T47D (cell line): ENCODE measurements around the gene C1QB.
A peak's percentile ranks its signal among the peaks of the same experiment; 100 is the strongest.

Source experiments
- DNase-seq, 2 experiments: peaks; one replicate each; pipeline versions ENCODE4 v3.0.0 to v3.0.0-alpha.2; 2011 to 2012; ENCODE audit warnings: low read depth in 1 of 2, low spot score in 1 of 2
- JUND ChIP-seq: IDR thresholded peaks from 2 replicates; pipeline ENCODE4 v1.6.1; 2012; ENCODE audit warnings: low read depth
- in situ Hi-C: cut with HindIII; loops from 2 replicates; pipeline ENCODE4 v1.10.0; 2016; ENCODE audit warnings: low sequenced_read_pairs, low pct_unique_long_range_greater_than_20kb

The C1QB gene

DNA sequence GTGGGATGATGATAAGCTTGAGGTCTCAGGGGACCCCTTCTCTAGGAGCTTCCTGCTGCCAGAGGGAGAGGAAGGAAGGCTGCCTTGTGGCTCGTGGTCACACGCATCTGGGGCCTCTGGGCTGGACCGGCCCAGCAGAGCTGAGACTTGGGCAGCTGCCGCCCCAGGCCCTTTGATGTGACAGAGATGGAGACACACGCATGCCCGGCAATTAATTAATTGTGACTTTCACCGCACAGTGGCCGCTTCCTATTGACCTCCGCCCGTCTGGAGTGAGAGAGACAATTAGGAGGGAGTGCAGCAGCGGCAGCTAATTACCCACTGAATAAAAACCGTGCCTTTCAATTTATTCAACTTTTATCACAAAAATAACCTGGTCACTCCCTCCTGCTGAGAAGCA lies 33.2 kb upstream of the C1QB start:
- no peak for DNase-seq
- TF ChIP-seq JUND = no peak
- in situ Hi-C loops = no loop called here

GRCh38 chr1:22621761-22622160 lies 31.3 kb upstream of the C1QB start:
- no peak for TF ChIP-seq JUND
- in situ Hi-C loops = no loop called here
- DNase-seq = no peak

- in situ Hi-C loops = no loop called here
- peak in 1 of 2 experiments; percentile 50 for DNase-seq
- TF ChIP-seq JUND = no peak
Measured at GRCh38 chr1:22625262-22625925, 27.6 kb upstream of the C1QB start.

- in situ Hi-C loops = no loop called here
- no peak for TF ChIP-seq JUND
- no peak for DNase-seq
Measured at GRCh38 chr1:22626237-22627157, 26.5 kb upstream of the C1QB start.

DNA sequence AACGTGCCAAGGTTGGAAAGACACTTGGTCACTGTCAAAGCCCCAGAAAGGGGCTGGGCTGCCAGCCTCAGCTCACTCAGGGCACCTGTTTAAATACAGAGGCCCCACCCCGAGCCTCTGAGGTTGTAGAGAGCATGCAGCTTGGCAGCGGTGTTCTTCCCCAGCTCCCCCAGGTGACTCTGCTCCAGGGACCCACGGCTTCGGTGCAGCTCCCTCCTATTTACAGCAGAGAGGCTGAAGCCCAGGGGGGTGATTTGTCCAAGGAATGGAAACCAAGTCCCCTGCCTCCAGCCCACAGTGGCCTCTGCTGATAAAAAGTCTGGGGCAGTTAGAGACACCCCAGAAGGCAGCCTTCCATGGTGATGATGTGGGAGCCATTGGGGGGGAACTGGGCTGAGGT lies 25.7 kb upstream of the C1QB start:
- no peak for TF ChIP-seq JUND
- no peak for DNase-seq
- in situ Hi-C loops = no loop called here

GRCh38 chr1:22628698-22629444 lies 24.2 kb upstream of the C1QB start:
- no peak for TF ChIP-seq JUND
- in situ Hi-C loops = no loop called here
- DNase-seq = peak; percentile 40 to 75

DNA sequence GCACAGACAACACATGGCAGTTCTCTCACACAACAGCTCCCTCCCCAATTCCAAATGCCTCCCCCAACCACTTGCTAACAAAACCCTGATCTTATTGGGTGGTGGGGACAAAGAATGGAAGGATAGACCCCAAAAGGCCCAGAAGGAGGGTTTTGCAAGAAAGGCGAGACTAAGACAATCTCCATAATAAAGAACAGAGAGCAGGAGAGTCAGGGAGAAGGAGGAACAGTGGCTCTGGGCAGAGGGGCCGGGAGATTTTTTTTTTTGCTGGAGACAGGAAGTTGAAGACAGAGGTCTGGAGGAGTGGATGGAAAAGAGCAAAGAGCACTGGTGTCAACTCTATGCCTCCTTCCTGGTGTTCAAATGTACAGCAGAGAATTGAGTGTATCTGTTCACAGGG lies 23.1 kb upstream of the C1QB start:
- no peak for DNase-seq
- no peak for TF ChIP-seq JUND
- in situ Hi-C loops = no loop called here

- DNase-seq = no peak
- no peak for TF ChIP-seq JUND
- in situ Hi-C loops = no loop called here
Measured at GRCh38 chr1:22633697-22634463, 19.2 kb upstream of the C1QB start.

GRCh38 chr1:22635436-22635835 lies 17.6 kb upstream of the C1QB start:
- no peak for DNase-seq
- in situ Hi-C loops = no loop called here
- no peak for TF ChIP-seq JUND

DNA sequence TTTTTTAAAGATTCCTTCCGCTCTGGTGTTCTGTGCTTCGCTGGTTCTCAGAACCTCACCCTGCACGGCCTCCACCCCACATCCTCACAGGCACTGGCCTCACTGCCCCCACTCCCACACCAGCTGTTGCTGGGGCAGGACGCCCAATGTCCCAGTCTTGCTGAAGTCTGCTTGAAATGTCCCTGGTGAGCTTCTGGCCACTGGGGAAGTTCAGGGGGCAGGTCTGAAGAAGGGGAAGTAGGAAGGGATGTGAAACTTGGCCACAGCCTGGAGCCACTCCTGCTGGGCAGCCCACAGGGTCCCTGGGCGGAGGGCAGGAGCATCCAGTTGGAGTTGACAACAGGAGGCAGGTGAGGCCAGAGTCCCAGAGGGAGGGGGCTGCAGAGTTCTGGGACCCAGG lies 16.7 kb upstream of the C1QB start, which contains the start of gene C1QA:
Gene C1QA (plus strand): TSS at position 276 of the 400 bp plus-strand sequence. CDS start 989 bp downstream, outside the sequence.
- in situ Hi-C loops = no loop called here

GRCh38 chr1:22636927-22637326 lies 16.1 kb upstream of the C1QB start:
- peak; percentile 51 to 63 for DNase-seq
- no peak for TF ChIP-seq JUND
- in situ Hi-C loops = no loop called here

More for the DNA sequence above, 16.7 kb upstream of the C1QB start, which contains the start of gene C1QA:
- DNase-seq = no peak
- no peak for TF ChIP-seq JUND

GRCh38 chr1:22637907-22638445 lies 15.1 kb upstream of the C1QB start:
- no peak for DNase-seq
- no peak for TF ChIP-seq JUND
- in situ Hi-C loops = no loop called here
